ENCODE data around the gene CYP2C8.

DNA sequence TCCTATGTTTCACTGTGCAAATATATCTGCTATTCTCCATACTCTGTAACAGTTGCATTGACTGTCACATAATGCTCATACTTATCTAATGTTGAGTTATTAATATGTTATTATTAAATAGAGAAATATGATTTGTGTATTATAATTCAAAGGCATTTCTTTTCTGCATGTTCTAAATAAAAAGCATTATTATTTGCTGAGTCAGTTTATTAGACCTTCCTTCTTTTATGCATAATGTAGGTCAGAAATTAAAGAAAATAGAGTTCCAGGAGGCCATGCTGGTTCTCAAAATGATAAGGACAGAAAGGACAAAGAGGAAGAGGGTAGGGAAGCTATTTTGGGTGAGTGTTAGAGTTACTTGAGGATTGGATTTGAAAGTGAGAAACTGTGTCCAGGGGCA is 80.1 kb downstream of the CYP2C8 start:
- TF ChIP-seq, protein P1, sequence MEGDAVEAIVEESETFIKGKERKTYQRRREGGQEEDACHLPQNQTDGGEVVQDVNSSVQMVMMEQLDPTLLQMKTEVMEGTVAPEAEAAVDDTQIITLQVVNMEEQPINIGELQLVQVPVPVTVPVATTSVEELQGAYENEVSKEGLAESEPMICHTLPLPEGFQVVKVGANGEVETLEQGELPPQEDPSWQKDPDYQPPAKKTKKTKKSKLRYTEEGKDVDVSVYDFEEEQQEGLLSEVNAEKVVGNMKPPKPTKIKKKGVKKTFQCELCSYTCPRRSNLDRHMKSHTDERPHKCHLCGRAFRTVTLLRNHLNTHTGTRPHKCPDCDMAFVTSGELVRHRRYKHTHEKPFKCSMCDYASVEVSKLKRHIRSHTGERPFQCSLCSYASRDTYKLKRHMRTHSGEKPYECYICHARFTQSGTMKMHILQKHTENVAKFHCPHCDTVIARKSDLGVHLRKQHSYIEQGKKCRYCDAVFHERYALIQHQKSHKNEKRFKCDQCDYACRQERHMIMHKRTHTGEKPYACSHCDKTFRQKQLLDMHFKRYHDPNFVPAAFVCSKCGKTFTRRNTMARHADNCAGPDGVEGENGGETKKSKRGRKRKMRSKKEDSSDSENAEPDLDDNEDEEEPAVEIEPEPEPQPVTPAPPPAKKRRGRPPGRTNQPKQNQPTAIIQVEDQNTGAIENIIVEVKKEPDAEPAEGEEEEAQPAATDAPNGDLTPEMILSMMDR (IDR thresholded peaks at IDR 0.05; ENCODE audit: low read length), result no peak
- TF ChIP-seq EZH2 (IDR thresholded peaks at IDR 0.05; ENCODE audit: borderline replicate concordance, low read length), result no peak

Measured in OCI-LY1 (cell line).